HG02973 (cell line): ENCODE measurements around the gene PRMT3.
"Not testable (repeated sequence)": the region's sequence is repeated elsewhere in the genome, so short reads cannot be mapped to it uniquely, and the experiment has no call there.

Experiments
- ATAC-seq: cut with Tn5 transposase; IDR thresholded peaks from one replicate; pipeline ENCODE4 v1.9.1; 2021; ENCODE audit warnings: moderate library complexity; ENCODE audit not compliant: unreplicated experiment

Gene PRMT3

GRCh38 chr11:20387261-20388095, at the start of gene PRMT3:
Gene PRMT3, plus strand, starts transcription at chr11:20387716. Its CDS starts 31 bp downstream, at chr11:20387747.
- ATAC-seq: peak; percentile 80

- ATAC-seq: no peak
Observed at GRCh38 chr11:20342347-20343141, 45.0 kb upstream of the PRMT3 start.

DNA sequence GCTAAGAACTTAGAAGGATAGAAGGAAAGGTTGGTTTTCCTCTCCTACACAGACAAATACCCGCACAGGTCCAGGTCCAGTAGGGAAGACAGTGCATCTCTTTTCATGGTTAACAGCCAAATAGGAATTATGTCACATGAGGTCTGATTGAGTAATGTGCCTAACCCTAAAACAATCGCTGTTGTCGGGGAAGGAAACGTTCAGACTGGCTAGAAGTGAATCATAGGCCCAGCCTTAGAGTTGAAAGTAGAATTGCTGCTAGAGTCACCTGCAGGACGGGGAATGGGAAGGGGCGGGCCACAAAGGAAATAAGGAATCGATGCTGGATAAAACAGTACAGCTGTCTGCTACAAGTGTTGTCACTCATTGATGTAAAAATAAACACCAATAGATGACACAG, 36.4 kb upstream of the PRMT3 start:
- ATAC-seq: no peak

GRCh38 chr11:20351751-20352262, 35.7 kb upstream of the PRMT3 start:
- no peak for ATAC-seq

DNA sequence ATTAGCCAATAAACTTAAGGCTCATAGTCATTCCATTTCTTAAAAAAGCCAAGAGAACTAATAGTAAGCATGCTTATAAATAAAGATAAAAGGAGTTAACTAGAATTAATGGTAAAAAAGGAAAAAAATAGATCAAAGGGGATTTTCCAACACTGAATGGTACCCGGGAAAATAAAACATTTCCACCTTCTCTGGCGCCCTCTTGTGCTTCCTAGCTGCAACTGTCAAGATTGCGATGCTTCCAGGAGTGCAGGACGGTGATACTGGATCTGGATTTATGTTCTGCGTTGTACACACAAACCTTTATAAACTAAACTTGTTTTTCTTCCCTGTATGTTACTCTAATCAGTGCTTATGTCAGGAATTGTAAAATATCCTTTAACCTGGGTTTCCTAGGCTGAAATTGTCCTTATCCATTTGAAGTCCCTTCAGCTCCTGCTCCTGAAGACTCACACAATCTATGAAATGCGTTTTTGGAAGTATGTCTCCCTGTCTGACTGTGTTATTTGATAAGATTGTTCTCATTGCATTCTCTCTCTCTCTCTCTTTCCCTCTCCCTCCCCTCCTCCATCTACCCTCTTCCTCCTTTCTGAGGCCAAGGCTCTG, 33.6 kb upstream of the PRMT3 start:
- ATAC-seq: no peak

DNA sequence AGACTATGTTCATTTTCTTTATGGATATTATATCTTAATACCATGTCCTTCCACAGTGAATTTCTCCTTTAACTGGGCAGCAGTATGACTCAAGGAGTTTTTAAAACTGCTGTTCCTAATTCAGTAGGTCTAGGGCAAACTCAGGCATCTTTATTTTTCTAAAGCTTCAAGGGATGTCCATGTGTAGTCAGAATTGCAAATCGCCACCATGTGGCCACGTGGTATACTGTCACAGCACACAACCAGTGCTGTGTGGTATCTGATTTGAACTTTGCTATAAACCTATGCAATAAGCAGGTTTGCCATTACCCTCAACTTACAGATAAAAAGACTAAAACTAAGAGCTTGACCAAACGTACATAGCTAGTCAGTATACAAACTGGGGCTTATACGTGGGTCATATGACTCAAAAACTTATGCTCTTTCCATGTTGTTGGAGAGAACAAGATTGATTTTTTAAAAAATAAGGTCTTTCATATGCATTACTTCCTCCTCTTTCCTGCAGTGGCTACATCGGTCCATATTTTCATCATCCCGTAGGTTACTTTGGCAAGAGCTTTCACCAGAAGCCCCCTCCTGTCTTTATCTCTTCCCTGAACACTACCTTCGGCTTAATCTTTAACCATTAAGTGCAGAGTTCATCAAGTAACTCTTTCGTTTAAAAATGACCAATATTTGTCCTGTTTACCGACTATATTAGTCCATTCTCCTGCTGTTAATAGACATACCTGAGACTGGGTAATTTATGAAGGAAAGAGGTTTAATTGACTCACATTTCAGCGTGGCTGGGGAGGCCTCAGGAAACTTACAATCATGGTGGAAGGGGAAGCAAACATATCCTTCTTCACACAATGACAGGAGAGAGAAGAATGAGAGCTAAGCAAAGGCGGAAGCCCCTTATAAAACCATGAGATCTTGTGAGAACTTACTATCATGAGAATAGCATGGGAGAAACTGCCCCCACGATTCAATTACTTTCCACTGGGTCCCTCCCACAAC, 32.0 kb upstream of the PRMT3 start:
- peak; percentile 77 for ATAC-seq

DNA sequence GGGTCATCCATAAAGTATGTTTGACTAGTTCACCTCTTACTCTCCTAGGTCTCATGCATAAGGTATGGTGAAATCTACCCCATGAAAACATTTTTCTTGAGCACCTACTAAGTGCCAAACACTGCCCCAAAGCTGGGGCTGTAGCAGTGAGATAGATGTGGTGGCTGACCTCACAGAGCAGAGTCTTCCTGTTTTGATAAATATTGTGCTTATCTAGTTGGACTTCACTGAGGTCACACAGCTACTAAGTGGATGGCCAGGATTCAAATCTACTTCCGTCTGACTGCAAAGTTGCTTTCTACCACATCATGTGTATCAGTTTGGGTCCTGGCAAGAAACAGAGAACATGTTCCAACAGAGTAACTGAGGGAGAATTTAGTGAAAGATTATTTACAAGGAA, 30.4 kb upstream of the PRMT3 start:
- no peak for ATAC-seq

DNA sequence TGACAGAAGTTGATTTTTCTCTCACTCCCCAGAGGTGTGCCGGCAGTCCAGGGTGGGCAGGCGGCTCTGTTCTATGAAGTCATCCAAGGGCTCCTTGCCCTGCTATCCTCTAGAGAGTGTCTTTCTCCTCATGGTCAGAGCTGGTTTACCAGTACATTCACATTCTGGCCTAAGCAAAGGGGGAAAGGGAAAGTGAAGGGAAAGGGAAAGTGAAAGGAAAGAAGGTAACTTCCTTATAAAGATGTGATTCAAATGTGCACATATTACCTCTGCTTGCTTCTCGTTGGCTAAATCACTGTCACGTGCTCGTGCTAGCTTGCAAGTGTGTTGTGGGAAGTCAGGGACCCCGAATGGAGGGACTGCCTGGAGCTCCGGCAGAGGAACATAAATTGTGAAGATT, 26.9 kb upstream of the PRMT3 start:
- ATAC-seq: peak; percentile 49

DNA sequence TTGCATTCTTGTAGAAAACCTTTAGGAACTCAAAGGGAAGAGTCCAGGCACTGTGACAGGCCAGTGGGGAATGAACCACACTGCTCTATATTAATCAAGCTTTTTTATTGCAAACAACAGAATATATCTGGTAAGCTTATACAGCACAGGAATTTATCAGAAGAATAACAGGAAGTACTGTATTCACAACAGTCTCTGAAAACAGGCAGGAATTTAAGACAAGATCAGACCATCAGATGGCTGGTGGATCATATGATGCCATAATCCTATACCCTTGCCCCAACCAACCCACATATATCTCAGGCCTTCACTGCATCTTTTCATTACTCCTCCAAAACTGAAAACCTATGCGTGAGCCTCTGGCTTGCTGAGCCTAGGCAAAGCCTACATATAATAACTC, 25.0 kb upstream of the PRMT3 start:
- no peak for ATAC-seq

GRCh38 chr11:20363149-20363499, 24.4 kb upstream of the PRMT3 start:
- no peak for ATAC-seq

DNA sequence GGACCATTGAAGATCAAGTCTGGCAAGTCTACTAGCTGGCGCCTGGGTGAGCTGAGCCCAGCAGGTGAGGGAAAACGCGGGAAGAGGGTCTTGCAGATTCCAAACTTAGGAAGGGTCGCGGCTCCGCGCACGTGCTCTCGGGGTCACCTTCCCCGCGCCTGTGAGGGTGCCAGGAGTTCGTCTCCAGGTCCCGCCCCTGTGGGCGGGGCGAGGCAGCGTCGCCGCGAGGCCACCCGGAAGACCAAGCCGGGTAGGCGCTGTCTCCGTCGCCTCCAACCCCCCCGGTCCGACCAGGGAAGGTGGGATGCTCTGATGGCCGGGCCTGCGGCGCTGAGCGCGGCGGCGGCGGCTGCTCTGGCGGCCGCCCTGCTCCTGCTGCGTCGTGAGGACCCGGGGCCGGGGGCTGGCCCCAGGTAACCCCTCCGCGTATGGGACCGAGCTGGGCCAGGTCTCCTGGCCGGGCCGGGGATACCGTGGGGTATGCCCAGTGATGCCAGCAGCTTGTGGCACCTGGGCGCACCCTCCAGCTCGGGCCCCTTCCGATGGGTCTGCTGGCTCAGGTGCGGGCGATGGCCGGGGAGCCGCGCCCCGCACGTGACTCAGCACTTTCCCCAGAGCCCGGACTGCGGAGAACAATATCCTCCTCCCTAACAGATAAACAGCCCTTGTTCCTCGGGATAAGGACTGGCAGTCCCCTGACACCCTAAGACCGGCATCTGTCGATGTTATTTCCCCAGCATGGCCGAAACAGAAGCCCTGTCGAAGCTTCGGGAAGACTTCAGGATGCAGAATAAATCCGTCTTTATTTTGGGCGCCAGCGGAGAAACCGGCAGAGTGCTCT, 23.8 kb upstream of the PRMT3 start, which contains the start of gene HTATIP2:
Gene HTATIP2 (plus strand): TSS at position 215 of the 841 bp plus-strand sequence. CDS start 524 bp downstream, at position 739.
- peak; percentile 88 for ATAC-seq

DNA sequence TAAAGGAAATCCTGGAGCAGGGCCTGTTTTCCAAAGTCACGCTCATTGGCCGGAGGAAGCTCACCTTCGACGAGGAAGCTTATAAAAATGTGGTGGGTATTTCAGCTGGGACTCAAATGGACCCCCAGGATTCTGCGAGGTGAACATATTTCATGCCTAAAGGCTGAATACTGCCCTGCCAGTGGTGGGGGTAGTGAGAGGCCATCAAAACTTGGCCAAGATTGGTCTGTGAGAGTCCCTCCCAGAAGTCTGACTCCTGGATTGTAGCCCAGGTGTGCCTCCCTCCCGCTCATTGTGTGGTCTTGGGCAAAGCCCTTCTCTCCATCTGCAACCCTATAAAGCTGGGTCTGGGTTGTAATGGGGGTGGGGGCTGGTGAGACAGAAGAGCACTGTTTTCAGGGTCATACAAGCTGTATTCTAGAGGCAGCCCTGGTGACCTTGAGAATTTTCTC, 23.1 kb upstream of the PRMT3 start:
- no peak for ATAC-seq

- ATAC-seq: not testable (repeated sequence)
Observed at GRCh38 chr11:20365465-20365864, 22.1 kb upstream of the PRMT3 start.

DNA sequence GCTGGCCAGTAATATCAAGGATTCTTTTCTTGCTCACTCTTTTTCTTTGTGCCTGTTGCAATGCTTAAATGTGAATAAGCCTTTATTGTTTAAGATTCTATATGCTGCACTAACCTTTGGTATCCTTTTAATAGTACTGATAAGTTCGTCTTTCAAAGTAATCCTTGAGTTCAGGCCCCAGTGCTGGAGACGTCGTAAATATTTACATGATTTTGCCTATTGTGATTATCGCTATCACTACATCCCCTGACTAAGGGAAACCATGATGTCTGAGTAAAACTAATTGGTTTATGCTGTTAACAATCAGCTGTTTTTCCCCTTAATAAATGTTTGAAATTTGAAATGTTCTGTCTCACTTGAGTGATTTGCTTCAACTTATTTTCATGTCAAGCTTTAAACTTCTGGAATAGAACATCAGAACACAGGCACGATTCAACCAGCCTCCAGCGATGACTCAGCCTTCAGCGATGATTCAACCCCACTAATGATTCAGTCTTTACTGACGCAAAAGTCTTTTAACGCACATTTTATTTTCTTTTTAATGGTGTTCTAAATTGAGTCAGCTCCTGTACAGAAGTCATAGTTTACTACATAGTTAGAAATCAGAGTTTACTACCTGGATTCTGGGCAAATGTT, 20.1 kb upstream of the PRMT3 start:
- no peak for ATAC-seq

DNA sequence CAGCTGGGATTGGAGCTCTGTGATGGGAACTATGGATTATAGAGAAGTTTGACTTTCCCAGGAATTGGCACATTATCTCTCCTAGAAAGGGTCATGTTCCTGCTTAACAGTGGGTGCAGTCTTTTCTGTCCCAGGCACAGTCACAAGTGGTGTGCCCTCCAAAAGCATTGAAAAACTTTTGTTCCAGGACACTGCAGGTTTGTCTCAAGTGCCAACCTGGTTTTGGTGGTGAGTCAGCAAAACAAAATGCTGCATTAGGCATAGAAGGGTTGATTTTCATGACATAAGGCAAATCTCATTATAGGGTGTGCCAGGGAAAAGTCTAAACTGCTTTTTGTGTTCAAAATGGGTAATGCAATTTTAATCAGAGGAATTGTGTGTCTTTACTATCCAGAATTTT, 19.1 kb upstream of the PRMT3 start:
- no peak for ATAC-seq

GRCh38 chr11:20369826-20370225, 17.7 kb upstream of the PRMT3 start:
- no peak for ATAC-seq

DNA sequence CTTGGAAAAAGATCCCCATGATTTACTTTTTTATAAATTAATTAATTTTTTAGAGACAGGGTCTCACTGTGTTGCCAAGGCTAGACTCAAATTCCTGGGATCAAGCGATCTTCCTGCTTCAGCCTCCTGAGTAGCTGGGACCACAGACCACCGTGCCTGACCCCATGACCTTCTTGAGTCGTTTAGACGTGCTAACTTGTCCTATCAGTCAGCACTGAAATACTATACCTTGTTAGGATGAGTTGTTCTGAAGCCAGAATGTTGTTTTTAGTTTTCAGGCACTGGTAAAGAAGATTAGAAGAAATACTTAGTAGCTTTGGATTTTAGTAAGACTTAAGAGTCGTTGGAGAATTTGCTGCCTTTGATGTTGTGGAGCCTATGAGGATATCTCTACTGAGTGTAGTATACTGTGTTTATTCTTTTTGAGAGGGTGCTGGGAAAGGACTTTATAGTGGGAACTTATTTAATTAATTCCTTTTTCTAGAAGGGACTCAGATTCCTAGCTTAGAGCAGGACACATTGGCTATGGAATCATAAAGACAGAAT, 15.4 kb upstream of the PRMT3 start:
- no peak for ATAC-seq

DNA sequence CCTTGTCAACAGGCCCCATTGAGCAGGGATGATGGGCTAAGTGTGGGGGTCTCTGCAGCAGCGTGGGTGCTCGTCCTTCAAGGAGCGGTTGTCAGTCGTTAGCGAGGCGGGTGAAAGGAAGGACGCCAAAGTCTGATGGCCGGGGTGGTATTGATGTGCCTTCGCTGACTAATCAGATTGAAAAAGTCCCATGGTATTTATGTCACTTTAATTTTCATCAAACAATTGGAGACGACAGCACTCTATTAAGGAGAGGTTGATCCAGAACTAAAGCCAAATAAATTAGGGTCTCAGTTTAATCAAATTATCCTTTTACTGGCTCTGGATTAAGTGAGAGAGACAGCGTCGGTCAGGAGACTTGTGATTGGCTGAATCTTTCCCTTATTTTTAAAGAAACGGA, 14.4 kb upstream of the PRMT3 start:
- ATAC-seq: no peak
